HG03439 (cell line): Measurements from ENCODE around the gene SLC16A3.
"Not testable (repeated sequence)": the region's sequence is repeated elsewhere in the genome, so short reads cannot be mapped to it uniquely, and the experiment has no call there.

ENCODE experiments used
- ATAC-seq: cut with Tn5 transposase; IDR thresholded peaks from one replicate; pipeline ENCODE4 v1.9.1; 2021; ENCODE audit warnings: mild to moderate bottlenecking, moderate library complexity; ENCODE audit not compliant: unreplicated experiment

Gene SLC16A3

DNA sequence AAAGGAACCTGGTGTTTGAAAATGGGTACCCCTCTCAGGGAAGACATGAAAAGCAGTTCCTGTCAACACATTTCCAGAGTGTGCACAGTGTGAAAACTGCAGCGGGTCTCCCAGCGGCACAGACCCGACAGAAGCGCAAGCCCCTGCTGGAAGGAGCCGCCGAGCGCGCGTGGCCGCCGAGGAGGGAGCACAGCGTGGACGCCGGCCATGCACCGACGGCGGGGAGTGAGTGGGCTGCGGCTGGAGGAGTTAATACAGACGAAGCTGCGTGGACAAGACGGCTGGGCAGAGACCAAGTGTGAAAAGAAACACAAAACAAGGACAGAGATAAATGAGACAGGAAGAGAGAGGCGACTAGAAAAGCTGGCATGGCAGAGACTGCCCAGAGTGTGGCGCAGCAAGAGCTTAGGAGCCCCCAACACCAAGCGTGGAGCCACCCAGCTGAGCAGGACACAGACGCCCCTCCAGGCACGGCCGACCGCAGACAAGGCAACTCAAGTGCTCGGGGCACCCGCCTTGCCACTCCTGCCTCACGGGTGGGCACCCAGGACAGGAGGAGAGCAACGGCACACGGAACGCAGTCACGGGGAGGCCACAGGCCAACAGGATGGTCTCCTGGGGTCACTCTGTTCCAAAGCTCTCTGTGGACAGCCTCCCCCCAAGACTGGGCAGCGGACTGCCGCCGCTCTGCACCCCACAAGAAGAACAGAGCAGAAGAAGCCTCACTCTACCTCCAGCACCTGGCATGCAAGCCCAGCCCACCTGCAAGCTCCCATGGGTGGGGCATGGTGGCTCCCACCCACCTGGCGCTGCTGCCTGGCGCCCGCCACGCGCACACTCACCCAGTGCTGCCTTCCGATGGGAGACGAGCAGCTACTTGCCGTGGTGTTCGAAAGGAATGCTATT lies 16.5 kb downstream of the SLC16A3 start:
- ATAC-seq = no peak

DNA sequence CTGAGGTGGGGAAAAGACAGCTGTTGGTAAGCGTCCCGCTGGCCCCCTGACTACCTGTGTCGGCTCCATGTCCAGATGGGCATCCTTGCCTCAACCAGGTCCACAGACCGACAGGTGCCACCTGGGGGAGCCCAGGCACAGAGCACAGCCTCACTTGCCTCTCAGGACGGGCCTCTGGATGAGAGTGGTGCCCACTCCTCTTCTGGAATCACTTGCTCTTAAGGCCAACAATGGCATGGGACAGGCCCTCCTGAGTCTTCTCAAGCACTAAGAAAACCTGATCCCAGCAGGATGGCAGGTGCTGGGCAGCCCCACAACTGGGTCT lies 17.2 kb downstream of the SLC16A3 start:
- no peak for ATAC-seq

DNA sequence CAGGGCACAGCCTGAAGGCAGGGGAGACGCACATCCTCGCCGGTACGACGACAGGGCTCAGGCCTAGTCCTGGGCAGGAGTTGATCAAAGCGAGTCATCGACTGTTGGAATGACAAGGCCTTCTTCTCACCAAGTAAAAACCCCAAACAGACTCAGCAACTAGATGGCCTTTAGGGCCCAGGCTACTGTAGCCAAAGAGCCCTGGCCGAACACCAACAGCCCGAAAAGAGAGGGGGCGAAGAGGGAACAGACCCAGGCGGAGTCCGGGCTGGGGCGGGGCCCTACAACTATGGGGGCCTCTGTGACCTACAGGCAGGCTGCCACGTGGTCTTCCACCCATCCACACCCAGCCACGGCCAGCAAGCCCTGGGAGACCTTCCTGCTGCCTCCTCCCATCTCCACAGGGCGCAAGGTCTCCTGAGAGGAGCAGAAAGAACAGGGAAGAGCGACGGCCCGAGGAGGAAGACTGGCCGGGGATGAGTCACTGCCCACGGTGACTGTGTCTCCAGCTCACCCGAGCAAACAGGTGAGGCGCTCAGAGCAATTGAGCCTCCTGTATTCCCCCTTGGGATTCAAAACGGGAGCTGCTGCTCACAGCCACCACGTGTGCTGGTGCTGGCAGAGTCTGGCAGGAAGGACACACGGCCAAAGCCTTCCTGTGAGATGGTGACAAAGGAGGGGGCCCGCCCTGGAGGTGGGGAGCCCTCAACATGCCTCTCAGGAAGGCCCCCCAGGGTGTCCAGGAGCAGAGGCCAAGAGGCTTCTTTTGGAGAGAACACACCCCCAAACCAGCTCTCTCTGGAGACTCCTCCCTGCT lies 17.7 kb downstream of the SLC16A3 start:
- no peak for ATAC-seq

DNA sequence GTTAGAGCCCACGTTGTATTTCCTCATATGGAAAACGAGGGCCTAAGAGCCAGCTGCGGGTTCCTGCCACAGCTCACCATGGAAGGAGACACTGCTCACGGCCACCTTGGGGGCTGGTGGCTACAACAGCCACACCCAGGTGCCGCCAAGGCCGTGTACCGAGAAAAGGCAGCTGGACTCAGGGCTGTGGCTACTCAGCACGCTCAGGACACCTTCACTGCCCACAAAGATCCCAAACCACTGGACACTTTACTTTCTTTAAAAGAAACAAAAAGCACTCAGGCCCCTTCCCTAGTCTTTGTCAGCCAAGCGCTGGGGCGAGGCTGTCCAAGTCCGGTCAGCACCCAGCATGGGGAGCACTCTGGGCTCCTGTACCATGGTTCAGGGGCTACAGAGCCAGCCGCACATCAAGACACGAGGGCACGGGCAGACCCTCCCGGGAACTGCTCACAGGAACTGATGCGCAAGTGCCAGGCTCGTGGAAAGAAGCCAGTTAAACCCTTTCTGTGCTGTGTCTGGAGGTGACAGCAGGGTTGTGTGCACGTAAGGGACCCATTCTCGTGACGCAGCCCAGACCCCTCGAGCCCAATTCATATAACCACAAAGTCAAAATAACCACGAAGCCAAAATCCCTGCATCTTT lies 18.5 kb downstream of the SLC16A3 start:
- ATAC-seq = no peak

DNA sequence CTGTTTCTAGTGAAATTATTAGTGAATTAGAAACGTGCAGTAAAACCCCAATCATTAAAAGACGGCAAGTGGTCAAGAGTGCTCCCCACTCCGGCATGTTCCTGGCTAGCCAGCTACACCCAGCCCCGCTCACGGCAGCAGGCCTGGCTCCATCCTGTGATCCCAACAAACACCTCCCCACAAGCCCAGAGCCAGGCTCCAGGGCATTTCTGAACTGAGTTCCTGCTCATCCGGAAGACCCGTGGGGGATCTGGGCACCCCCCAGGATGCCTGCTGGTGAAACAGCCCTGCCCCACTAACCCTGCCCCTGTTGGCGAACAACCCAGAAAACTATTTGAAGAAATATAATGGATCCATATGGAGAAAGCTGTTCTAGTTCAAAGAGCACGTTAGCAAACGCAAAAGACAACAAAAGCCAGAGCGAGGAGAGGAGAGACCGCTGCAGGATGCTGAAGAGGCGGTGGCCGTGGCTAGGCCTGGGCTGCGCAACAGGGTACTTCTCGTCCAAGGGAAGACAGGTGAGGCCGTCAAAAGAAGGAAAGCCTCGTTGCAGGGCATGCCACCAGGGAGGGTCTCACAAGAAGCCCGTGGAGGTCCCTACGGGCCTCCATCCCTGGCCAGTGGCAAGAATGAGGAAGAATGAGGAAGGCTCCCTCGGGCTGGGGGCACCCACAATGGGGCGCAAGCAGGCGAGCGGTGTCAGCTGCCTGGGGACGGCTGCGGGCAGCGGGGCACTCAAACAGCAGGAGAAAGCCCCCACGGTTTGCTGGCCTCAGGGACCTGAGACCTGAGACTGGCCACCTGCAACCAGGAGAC lies 19.2 kb downstream of the SLC16A3 start:
- no peak for ATAC-seq

DNA sequence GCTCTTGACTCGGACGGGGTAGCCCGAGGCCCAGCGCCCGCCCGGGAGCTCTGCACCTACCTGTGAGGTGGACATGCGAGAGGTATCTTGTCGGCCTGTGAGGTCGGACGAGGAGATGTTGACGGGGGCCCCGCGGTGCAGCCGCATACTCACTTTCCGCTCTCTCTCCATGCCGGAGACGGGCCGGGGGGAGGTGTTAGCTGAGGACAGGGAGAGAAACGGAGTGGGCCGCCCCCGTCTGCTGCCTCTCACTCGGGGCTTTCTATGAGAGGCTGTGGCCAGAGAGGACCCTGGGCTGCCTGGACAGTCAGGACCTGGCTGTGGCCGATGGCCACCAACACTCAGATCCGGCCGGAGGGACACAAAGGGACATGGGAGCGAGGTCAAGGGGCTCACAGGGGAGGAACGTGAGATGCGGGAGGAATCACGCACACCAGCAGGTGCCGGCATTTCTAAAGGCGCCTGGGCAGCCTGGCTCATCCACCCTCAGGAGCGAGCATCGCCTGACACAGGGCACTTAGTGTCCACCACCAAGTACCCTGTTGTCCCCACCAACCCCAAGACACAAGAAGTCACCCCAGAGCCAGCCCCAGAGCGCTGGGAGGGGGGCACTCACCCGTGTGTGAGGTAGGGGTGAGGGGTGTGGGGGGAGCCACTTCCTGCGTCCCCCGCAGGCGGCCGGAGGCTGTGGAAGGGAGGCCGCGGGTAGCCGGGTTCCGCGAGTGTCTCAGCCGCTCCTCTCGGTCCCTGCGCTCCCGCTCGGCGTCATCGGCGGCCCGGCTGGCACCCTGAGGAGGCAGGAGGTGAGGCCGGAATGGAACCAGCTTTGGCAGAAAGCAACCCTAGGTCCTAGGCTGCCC lies 20.2 kb downstream of the SLC16A3 start:
- no peak for ATAC-seq

DNA sequence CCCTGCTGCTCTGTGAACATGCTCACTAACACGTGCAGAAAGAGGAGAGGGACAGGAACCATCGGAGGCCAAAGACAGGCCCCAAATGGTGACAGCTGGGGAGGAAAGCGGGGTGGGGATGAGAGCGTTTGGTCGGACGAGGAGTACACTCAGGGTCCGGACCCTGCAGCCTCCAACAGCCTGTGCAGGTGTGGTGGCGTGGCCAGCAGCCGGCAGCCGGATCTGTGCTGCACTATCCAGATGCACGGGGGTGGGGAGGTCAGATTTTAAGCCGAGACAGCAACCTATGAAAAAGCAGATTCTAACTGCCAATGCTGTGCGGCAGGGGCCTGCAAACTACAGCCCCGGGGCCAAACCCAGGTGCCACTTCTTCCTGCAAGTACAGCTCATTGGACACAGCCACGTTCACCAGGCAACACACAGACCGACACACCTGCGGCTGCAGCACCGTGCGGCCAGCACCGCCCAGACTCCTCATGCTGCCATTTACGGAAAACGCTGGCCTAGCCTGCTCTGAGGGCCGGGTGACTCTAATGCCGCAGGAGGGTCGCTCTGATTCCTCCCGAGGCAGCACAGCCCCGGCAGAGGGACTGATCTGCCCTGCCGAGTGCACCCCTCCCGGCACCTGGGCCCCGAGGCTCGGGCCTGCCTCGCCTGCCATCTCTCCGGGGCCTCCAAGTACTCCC lies 21.2 kb downstream of the SLC16A3 start:
- ATAC-seq = no peak

DNA sequence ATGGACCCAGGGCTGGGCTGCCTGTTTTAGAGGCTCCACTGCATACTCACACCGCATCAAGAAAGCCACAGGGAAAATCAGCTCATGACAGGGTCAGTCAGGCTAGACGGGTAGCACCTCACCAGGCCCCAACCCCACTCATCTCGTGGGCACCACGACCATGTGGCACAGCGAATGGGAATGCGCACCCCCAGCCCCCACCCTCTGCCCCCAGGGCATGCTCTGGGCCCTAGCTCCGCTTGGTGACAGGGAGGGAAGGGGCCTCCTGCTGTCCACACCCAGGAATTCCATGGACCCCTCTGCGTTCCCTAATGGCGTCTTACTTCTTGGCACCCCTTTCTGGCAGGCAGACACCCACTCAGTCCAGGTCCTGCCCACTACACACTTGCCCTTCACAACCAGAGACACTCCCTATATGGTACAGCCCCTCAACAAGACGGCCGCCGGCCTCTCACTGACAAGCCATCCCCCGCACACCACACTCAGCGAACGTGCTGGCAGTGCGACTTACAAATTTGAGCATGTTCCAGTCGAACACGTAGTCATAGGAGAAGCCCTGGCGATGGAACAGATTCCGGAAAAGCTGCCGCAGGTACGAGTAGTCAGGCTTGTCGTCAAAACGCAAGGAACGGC lies 22.1 kb downstream of the SLC16A3 start:
- no peak for ATAC-seq

DNA sequence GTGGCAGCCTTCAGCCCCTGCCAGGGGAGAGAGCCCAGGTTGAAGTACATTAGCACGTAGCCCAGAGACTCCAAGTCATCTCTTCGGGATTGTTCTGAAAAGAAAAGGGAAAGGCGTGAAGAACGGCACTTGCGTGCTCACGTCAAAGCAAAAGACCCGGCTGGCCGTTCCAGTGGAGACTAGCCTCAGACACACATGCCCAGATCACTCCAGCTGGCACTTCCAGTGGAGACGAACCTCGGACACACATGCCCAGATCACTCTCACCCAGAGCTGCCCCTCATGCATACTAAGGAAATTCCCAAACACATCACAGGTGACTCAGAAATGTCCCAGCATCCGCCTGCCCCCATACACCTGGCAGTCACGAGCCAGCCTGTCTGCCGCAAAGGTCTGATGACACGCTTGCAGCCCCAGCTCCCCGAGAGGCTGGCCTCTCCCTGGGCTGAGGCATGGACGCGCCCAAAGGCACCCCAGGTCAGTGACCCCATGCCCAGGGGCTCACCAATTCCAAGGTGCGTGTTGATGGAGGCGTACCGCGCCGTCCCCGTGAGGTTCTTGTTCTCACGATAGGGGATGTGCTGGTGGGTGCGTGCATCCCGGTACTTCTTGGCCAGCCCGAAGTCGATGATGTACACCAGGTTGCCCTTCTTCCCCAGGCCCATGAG lies 23.8 kb downstream of the SLC16A3 start:
- no peak for ATAC-seq

DNA sequence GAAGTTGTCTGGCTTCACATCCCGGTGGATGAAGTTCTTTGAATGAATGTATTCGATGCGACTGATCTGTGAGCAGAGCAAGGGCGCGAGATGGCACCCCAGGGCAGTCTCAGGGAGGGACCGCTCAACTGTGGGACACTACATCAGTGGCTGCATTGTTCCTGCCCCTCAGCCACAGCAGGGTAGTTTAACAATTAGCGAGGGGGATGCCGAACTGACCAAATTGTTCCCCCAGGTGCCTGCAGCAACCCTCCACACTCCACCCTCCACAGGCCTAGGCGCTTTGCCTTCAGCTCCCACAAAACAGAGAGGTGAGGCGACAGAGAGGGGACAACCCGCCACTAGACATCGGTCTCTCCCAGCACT lies 24.3 kb downstream of the SLC16A3 start:
- no peak for ATAC-seq

DNA sequence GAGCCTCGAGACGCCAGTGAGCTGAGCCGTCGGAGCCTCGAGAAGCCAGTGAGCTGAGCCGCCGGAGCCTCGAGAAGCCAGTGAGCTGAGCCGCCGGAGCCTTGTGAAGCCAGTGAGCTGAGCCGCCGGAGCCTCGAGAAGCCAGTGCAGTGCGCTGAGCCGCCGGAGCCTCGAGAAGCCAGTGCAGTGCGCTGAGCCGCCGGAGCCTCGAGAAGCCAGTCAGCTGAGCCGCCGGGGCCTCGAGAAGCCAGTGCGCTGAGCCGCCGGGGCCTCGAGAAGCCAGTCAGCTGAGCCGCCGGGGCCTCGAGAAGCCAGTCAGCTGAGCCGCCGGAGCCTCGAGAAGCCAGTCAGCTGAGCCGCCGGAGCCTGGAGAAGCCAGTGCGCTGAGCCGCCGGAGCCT lies 25.3 kb downstream of the SLC16A3 start:
- ATAC-seq = not testable (repeated sequence)

DNA sequence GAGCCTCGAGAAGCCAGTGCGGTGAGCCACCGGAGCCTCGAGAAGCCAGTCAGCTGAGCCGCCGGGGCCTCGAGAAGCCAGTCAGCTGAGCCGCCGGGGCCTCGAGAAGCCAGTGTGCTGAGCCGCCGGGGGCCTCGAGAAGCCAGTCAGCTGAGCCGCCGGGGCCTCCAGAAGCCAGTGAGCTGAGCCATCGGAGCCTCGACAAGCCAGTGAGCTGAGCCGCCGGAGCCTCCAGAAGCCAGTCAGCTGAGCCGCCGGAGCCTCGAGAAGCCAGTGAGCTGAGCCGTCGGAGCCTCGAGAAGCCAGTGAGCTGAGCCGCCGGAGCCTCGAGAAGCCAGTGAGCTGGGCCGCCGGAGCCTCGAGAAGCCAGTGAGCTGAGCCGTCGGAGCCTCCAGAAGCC lies 25.9 kb downstream of the SLC16A3 start:
- not testable (repeated sequence) for ATAC-seq

DNA sequence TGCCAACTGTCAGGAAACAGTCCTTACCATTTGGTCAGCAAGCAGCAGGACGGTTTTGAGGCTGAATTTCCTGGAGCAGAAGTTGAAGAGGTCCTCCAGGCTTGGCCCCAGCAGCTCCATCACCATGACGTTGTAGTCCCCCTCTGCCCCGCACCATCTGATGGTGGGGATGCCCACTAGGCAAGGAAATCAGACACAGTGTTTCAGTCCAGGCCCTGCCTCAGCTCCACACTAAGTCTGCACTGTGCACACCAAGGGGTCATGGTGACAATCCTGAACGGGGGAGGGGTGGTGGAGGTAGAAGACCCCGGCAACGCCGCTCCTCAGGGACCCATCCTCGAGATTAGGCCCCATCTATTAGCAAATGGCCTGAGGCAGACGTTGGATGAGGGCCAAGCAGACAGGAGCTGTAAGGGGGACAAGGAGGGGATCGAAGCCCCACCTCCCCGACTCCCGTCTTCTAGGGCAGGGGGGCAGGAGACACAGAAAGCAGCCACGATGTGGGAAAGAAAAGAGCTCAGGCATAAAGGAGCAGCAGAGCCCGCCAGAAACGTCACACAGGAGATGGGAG lies 26.6 kb downstream of the SLC16A3 start:
- no peak for ATAC-seq

DNA sequence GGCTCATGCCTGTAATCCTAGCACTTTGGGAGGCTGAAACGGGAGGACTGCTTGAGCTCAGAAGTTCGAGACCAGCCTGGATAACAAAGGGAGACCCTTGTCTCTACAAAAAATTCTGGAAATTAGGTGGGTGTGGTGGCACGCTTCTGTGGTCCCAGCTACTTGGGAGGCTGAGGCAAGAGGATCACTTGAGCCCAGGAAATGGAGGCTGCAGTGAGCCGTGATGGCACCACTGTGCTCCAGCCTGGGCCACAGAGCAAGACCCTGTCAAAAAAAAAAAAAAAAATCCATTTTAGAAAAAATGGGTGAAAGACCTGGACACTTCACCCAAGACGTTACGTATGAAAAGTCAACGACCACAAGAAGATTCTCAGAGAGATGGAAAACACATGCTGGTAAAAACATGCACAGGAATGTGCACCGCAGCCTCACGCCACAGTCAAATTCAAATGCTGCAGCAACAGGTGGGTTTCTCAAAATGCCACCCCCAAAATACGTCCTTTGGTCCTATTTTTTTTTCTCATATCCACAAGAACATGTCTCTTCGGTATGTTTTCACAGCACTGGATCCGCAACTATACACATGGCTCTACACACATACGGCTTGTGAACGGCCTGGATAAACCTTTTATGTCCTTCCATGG lies 27.5 kb downstream of the SLC16A3 start:
- ATAC-seq = no peak

DNA sequence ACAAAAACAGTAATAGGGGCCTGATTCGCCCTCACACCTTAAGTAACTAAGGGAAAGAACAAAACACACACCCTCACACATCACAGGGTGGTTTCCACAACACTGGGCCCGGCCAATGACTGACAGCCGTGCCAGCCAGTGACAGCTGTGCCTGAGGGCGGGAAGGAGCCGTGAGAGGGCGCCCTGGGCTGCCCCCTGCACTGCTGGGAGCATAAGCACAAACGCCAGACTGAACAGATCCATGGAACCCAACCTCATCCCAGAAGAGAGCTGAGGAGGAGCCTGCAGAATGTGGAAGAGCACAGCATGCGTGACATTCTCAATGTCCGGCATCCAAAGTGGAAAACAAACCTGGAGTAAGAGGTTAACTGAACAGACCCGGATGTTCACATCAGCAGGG lies 28.6 kb downstream of the SLC16A3 start:
- ATAC-seq = no peak

DNA sequence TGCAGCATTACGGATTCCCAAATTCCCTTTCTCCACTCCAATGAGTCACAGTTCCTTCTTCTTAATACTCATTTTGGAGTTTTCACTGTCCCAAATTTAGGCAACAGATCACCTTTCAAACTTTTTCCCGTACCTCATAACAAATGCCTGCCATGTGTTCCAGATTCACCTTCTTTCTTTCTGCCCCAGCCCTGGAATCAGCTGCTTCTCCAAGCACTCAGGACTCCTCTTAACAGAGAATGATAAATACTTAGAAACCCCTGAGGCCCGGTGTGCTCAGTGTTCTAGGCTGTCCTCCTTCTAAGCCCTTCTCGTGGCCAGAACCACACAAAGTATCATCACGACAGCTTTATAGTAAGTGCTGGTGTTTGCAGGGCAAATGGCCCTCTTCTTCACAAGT lies 29.7 kb downstream of the SLC16A3 start:
- ATAC-seq = no peak
